GM23248 (cell line): ENCODE measurements around the gene CTSO. TPM values are rescaled to one million over a fixed set of nuclear protein-coding genes. Genes with fewer than 3 reads are reported as not detected.

Source experiments
- DNase-seq: peaks from one replicate; pipeline ENCODE4 v3.0.0-alpha.2; 2015
- H2AFZ ChIP-seq: fragments of 200-600 bp; sonication (generic); 2 replicates; pipeline ENCODE4 v1.6.1; 2016; ENCODE audit warnings: antibody characterized with exemption
- H3F3A ChIP-seq: fragments of 200-600 bp; sonication (generic); 2 replicates; pipeline ENCODE4 v1.6.1; 2016; ENCODE audit warnings: mild to moderate bottlenecking, antibody characterized with exemption, mixed run types; ENCODE audit not compliant: insufficient read depth
- H3K27ac ChIP-seq: fragments of 200-600 bp; sonication (generic); 2 replicates; pipeline ENCODE4 v1.5.1; 2016; ENCODE audit warnings: mild to moderate bottlenecking
- H3K27me3 ChIP-seq: fragments of 200-600 bp; sonication (generic); replicated peaks from 2 replicates; pipeline ENCODE4 v1.6.1; 2016; ENCODE audit warnings: mild to moderate bottlenecking; ENCODE audit not compliant: insufficient read depth
- H3K36me3 ChIP-seq: fragments of 200-600 bp; sonication (generic); 2 replicates; pipeline ENCODE4 v1.6.1; 2016; ENCODE audit warnings: low read depth, mild to moderate bottlenecking
- H3K4me1 ChIP-seq: fragments of 200-600 bp; sonication (generic); 2 replicates; pipeline ENCODE4 v1.6.1; 2016; ENCODE audit warnings: mild to moderate bottlenecking; ENCODE audit not compliant: insufficient read depth
- H3K4me2 ChIP-seq: fragments of 200-600 bp; sonication (generic); one replicate; pipeline ENCODE4 v1.6.1; 2016; ENCODE audit warnings: mild to moderate bottlenecking; ENCODE audit not compliant: unreplicated experiment
- H3K4me3 ChIP-seq: fragments of 200-600 bp; sonication (generic); 2 replicates; pipeline ENCODE4 v1.5.1; 2016; ENCODE audit warnings: mild to moderate bottlenecking
- H3K79me2 ChIP-seq: fragments of 200-600 bp; sonication (generic); 2 replicates; pipeline ENCODE4 v1.6.1; 2016; ENCODE audit warnings: mild to moderate bottlenecking; ENCODE audit not compliant: insufficient read depth
- H3K9ac ChIP-seq: fragments of 200-600 bp; sonication (generic); 2 replicates; pipeline ENCODE4 v1.6.1; 2016; ENCODE audit warnings: mild to moderate bottlenecking
- H3K9me2 ChIP-seq: fragments of 200-600 bp; sonication (generic); 2 replicates; pipeline ENCODE4 v1.6.1; 2016; ENCODE audit warnings: mixed run types, mild to moderate bottlenecking, moderate library complexity; ENCODE audit not compliant: insufficient read depth
- H3K9me3 ChIP-seq: fragments of 200-600 bp; sonication (generic); one replicate; pipeline ENCODE4 v1.6.1; 2017; ENCODE audit warnings: low read depth
- H4K20me1 ChIP-seq: fragments of 200-600 bp; sonication (generic); 2 replicates; pipeline ENCODE4 v1.6.0; 2016; ENCODE audit not compliant: insufficient read depth
- EZH2 ChIP-seq: fragments of 200-600 bp; sonication (generic); IDR thresholded peaks from 2 replicates; pipeline ENCODE4 v1.6.1; 2018; ENCODE audit warnings: antibody characterized with exemption, mild to moderate bottlenecking; ENCODE audit not compliant: insufficient read depth, poor library complexity, severe bottlenecking
- EZH2phosphoT487 ChIP-seq: fragments of 200-600 bp; sonication (generic); IDR thresholded peaks from 2 replicates; pipeline ENCODE4 v1.6.1; 2018; ENCODE audit warnings: antibody characterized with exemption, moderate library complexity, mild to moderate bottlenecking, low read depth; ENCODE audit not compliant: insufficient read depth
- WGBS, 2 experiments: methylation state at CpG; one replicate each; pipeline ENCODE4 v1.1.6; 2015 to 2017; ENCODE audit warnings: low lambda C conversion rate in 2 of 2, low coverage in 1 of 2; ENCODE audit errors: missing lambda C conversion rate in 2 of 2; 5-methylcytosine and 5-hydroxymethylcytosine counted together
- in situ Hi-C: fragments of 300-500 bp; cut with MboI; formaldehyde crosslinking; loops from 2 replicates; pipeline ENCODE4 v1.15.0; 2020
- polyA plus RNA-seq: library from polyadenylated mRNA; unstranded; fragments of >200 nt; fragmentation: Nextera tagmentation; extraction: Ambion mirVana; gene quantifications from 2 replicates; pipeline ENCODE4 v1.2.1, GENCODE V29; 2016
- total RNA-seq: library from RNA; depleted of rRNA; stranded (reverse); fragments of >200 nt; shearing (Covaris generic); gene quantifications from 2 replicates; pipeline ENCODE4 v1.2.3, GENCODE V29; 2014

Gene CTSO
- total and polyA plus RNA-seq, 2 experiments from 2014 or later: 11.2 to 13.4 TPM

GRCh38 chr4:155906554-155907247, 47.0 kb downstream of the CTSO start:
- 0 out of 2 replicates have a peak overlapping the region, but pooled peaks have one; percentile 18 for H3K4me3 ChIP-seq

GRCh38 chr4:155904331-155904730, 49.3 kb downstream of the CTSO start:
- no peak overlapping the region for H3K4me3 ChIP-seq
- WGBS, 2 experiments: 65 to 67% methylated on average over 3 of the region's 3 CpGs
- H3K36me3 ChIP-seq: no peaks in the 10 kb centered on the region
- no peak overlapping the region for H3K4me2 ChIP-seq
- peaks cover 15% of the 10 kb centered on the region for H3K4me1 ChIP-seq
- in situ Hi-C loops: no loop called here
- no peak overlapping the region for H3K27ac ChIP-seq
- TF ChIP-seq EZH2phosphoT487: no peak
- TF ChIP-seq EZH2: no peak
- no peaks in the 10 kb centered on the region for H3K9me3 ChIP-seq
- no peak for DNase-seq
- H3K9ac ChIP-seq: no peak overlapping the region
- no peaks in the 10 kb centered on the region for H3K9me2 ChIP-seq
- H4K20me1 ChIP-seq: no peaks in the 10 kb centered on the region
- H3F3A ChIP-seq: no peaks in the 10 kb centered on the region
- H3K27me3 ChIP-seq: peaks cover 20% of the 10 kb centered on the region
- no peaks in the 10 kb centered on the region for H3K79me2 ChIP-seq
- no peak overlapping the region for H2AFZ ChIP-seq

More at GRCh38 chr4:155906554-155907247, 47.0 kb downstream of the CTSO start:
- peaks cover 20% of the 10 kb centered on the region for H3K27me3 ChIP-seq
- in situ Hi-C loops: no loop called here
- TF ChIP-seq EZH2phosphoT487 (peak; percentile 90; the same call in 1 of the 2 replicates), EZH2 (no peak)
- no peak overlapping the region for H2AFZ ChIP-seq
- peak overlapping the region; percentile 61 for H3K27ac ChIP-seq
- H3K9me3 ChIP-seq: no peaks in the 10 kb centered on the region
- peak overlapping the region; percentile 64 for H3K9ac ChIP-seq
- peaks cover 15% of the 10 kb centered on the region for H3K4me1 ChIP-seq
- H4K20me1 ChIP-seq: no peaks in the 10 kb centered on the region
- DNase-seq: peak; percentile 99
- no peaks in the 10 kb centered on the region for H3K36me3 ChIP-seq
- peak overlapping the region; percentile 71 for H3K4me2 ChIP-seq
- H3F3A ChIP-seq: no peaks in the 10 kb centered on the region
- no peaks in the 10 kb centered on the region for H3K79me2 ChIP-seq
- H3K9me2 ChIP-seq: no peaks in the 10 kb centered on the region
- WGBS, 2 experiments: 4 to 5% methylated on average over 6 of the region's 6 CpGs

GRCh38 chr4:155903453-155903852, 50.2 kb downstream of the CTSO start, which contains the start of gene TDO2:
Gene TDO2 (plus strand): TSS chr4:155903696. CDS start chr4:155903759, 63 bp downstream.
- Histone ChIP-seq H3K4me2 (no peak within 1 kb of the TSS), H4K20me1 (no peaks in the 10 kb centered on the region), H3K4me3 (no peak within 1 kb of the TSS), H3F3A (no peaks in the 10 kb centered on the region), H3K36me3 (no peaks in the 10 kb centered on the region), H3K27me3 (peaks cover 20% of the 10 kb centered on the region), H3K79me2 (no peaks in the 10 kb centered on the region), H3K9me3 (no peaks in the 10 kb centered on the region), H3K9me2 (no peaks in the 10 kb centered on the region), H3K9ac (no peak within 1 kb of the TSS), H3K4me1 (peaks cover 15% of the 10 kb centered on the region), H2AFZ (no peak within 1 kb of the TSS), H3K27ac (no peak within 1 kb of the TSS)
- in situ Hi-C loops: no loop called here
- DNase-seq: no peak
- WGBS, 2 experiments: 27 to 40% methylated on average over 1 of the region's 1 CpG
- no peak for TF ChIP-seq EZH2phosphoT487
- no peak for TF ChIP-seq EZH2

- no peak overlapping the region for H3K27ac ChIP-seq
- no peaks in the 10 kb centered on the region for H3K9me3 ChIP-seq
- H3K36me3 ChIP-seq: no peaks in the 10 kb centered on the region
- TF ChIP-seq EZH2 (no peak), EZH2phosphoT487 (no peak)
- H4K20me1 ChIP-seq: no peaks in the 10 kb centered on the region
- peaks cover 20% of the 10 kb centered on the region for H3K27me3 ChIP-seq
- 89% methylated on average over 2 of the region's 2 CpGs for WGBS, 2 experiments
- H3K4me2 ChIP-seq: no peak overlapping the region
- no peak for DNase-seq
- no peak overlapping the region for H2AFZ ChIP-seq
- H3K4me1 ChIP-seq: 0 out of 2 replicates have a peak, but pooled peaks cover under 1% of the 10 kb centered on the region
- H3K79me2 ChIP-seq: no peaks in the 10 kb centered on the region
- no peaks in the 10 kb centered on the region for H3F3A ChIP-seq
- in situ Hi-C loops: no loop called here
- no peak overlapping the region for H3K9ac ChIP-seq
- H3K9me2 ChIP-seq: no peaks in the 10 kb centered on the region
- H3K4me3 ChIP-seq: no peak overlapping the region
Observed at GRCh38 chr4:155901013-155901412, 52.7 kb downstream of the CTSO start.
